Activated T-helper 9 cell treated with anti-CD3 and anti-CD28 coated beads, Interleukin-2, amount 50 U/mL, for 16 hours (primary cell): Measurements from ENCODE around the gene EXOG.

Source experiments
- DNase-seq: peaks from one replicate; pipeline ENCODE4 v3.0.0-alpha.2; 2020; ENCODE audit warnings: low read depth

Gene EXOG

DNA sequence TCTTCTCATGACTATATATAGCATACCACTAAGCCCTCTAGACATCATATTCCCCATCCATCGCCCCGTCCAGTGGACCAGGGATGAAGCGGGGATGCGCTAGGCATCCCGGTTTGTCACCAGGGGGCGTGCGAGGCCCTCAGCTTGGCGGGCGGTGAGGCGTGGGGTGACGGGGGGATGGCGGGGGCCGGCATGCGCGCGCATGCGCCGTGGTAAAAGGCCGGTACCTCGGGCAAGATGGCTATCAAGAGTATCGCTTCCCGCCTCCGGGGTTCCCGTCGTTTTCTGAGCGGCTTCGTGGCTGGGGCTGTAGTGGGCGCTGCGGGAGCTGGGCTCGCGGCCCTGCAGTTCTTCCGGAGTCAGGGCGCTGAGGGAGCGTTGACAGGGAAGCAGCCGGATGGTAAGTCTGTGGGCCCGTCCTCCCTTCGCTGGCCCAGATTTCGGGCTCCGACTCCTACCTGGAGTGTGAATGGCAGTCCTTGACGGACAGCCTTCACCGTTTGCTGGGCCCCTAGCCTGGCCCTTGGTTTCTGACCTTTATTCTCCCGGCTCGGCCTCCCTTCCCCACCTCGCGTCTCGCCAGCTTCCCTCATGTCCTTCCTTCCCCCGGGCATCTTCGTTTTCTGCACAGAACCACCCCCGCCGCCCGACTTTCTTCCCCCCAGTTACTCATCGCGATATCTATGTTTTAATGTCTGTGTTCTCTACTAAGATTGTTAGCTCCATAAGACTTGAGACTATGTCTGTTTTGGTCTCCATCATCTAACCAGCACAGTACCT lies at the start of gene EXOG:
Gene EXOG, plus strand, starts transcription at position 210 of the 780 bp plus-strand sequence. Its CDS starts 28 bp downstream, at position 238.
- peak; percentile 93 for DNase-seq

DNA sequence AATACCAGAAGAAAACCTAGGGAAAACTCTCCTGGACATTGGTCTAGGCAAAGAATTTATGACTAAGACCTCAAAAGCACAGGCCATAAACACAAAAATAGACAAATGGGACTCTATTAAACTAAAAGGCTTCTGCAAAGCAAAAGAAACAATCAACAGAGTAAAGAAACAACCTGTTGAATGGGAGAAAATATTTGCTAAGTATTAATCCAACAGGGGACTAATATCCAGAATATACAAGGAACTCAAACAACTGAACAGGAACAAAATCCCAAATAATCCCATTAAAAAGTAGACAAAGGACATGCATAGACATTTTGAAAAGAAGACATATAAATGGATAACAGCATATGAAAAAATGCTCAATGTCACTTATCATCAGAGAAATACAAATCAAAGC lies 49.3 kb upstream of the EXOG start:
- DNase-seq = no peak

DNA sequence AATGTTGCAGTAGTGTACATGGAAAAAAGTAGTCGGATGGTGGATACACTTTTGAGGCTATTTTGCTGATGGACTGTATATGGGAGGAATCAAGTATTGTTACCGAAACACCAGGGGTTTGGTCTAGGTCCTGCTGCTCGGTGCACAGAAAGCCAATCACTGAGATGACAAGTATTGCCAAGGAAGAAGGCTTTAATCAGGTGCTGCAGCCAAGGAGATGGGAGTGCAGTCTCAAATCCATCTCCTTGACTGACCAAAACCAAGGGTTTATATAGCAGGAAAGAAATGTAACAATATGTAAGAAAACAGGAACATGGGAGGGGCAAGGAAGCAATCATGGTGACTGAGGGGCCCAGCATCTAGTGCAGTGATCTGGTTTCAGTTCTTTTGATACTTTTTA lies 45.3 kb upstream of the EXOG start:
- no peak for DNase-seq

DNA sequence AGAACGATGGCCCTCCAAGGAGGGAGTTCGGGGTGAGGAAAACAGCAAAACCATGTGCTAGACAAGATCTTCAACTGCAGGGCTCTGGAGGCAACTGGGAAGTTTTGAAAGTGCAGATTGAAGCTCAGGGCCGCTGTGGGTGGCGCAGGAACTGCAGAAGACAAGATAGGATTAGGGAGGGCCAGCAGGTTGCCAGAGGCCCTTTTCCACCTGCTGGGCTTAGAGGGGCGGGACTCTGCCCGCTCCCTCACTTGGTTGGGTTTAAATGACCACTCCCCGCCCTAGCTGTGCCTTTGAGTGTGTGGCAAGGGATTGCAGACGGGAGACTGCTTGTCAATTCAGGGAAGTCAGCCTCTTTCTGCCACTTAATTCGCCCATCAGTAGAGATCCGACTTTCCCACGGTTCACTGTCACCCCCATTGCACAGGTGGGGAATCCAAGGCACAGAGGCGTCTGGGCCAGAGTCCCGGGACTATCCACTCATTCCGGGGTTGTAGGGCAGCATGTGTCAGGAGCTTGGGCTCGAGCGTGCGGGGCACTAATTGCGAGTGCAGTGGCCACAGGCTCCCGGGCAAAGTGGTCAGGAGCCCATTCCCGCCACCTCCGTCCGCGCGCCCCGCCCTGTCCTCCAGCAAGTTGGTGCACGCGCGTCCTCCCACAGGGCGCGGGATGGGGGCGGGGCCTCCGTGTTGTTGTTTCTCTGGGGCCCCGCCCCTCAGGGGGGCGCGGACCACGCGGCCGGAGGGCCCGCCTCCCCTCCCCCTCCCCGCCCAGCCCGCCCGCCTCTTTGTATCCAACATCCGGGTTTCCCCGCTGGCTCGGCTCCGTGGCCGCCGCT lies 42.8 kb upstream of the EXOG start, which contains the start of gene ACVR2B:
Gene ACVR2B, plus strand, starts transcription at position 816 of the 838 bp plus-strand sequence. CDS start 433 bp downstream, outside the sequence.
- peak; percentile 63 for DNase-seq

- no peak for DNase-seq
Observed at GRCh38 chr3:38453913-38454177, 42.3 kb upstream of the EXOG start.

- DNase-seq = no peak
Observed at GRCh38 chr3:38454178-38454883, 41.8 kb upstream of the EXOG start.

GRCh38 chr3:38454884-38455638 lies 41.1 kb upstream of the EXOG start:
- DNase-seq = no peak

GRCh38 chr3:38455639-38456430 lies 40.3 kb upstream of the EXOG start:
- no peak for DNase-seq

- no peak for DNase-seq
Observed at GRCh38 chr3:38457111-38458003, 38.8 kb upstream of the EXOG start.

GRCh38 chr3:38458796-38459498 lies 37.2 kb upstream of the EXOG start:
- no peak for DNase-seq

GRCh38 chr3:38459499-38460048 lies 36.6 kb upstream of the EXOG start:
- no peak for DNase-seq

GRCh38 chr3:38460377-38461270 lies 35.5 kb upstream of the EXOG start:
- no peak for DNase-seq

GRCh38 chr3:38465588-38466154 lies 30.5 kb upstream of the EXOG start:
- DNase-seq = no peak

- DNase-seq = no peak
Observed at GRCh38 chr3:38468765-38469164, 27.4 kb upstream of the EXOG start.

DNA sequence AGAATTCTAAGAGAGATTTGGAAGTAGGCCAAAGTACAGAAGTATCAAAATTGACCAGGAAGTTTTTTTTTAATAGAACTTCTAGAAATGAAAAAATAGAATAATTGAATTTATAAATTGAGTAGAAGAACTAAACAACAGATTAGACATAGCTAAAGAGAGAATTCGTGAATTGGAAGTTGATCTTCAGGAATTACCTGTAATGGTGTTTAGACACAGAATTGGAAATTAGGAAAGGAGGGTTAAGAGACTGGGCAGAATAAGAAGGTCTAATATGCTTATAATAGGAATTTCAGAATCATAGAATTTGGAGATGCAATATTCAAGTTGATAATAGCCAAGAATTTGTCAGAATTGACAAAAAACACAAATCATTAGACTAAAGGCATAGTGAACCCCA lies 26.3 kb upstream of the EXOG start:
- no peak for DNase-seq

- no peak for DNase-seq
Observed at GRCh38 chr3:38471260-38471857, 24.8 kb upstream of the EXOG start.

- no peak for DNase-seq
Observed at GRCh38 chr3:38472342-38472741, 23.8 kb upstream of the EXOG start.
